SJSA1 (cell line): ENCODE measurements around the gene DBX1. TPM values are rescaled to one million over a fixed set of nuclear protein-coding genes. Genes with fewer than 3 reads are reported as not detected.
A peak's percentile ranks its signal among the peaks of the same experiment; 100 is the strongest.

Experiments
- DNase-seq, 2 experiments: peaks; one replicate each; pipeline ENCODE4 v3.0.0-alpha.2; 2015 to 2020; ENCODE audit warnings: low spot score in 2 of 2, low read depth in 1 of 2
- H3K27ac ChIP-seq: fragments of 250-450 bp; sonication (Bioruptor Pico); 2 replicates; pipeline ENCODE4 v1.5.1; 2020; ENCODE audit warnings: mild to moderate bottlenecking, moderate library complexity
- H3K27me3 ChIP-seq: fragments of 250-450 bp; sonication (Bioruptor Pico); replicated peaks from 2 replicates; pipeline ENCODE4 v1.5.1; 2020; ENCODE audit warnings: mild to moderate bottlenecking, moderate library complexity
- H3K36me3 ChIP-seq: fragments of 250-450 bp; sonication (Bioruptor Pico); 2 replicates; pipeline ENCODE4 v1.5.1; 2020; ENCODE audit warnings: mild to moderate bottlenecking
- H3K4me1 ChIP-seq: fragments of 250-450 bp; sonication (Bioruptor Pico); replicated peaks from 2 replicates; pipeline ENCODE4 v1.6.1; 2021; ENCODE audit warnings: mild to moderate bottlenecking
- H3K4me3 ChIP-seq: fragments of 250-450 bp; sonication (Bioruptor Pico); 2 replicates; pipeline ENCODE4 v1.5.1; 2020; ENCODE audit warnings: mild to moderate bottlenecking
- H3K9me3 ChIP-seq: fragments of 250-450 bp; sonication (Bioruptor Pico); replicated peaks from 2 replicates; pipeline ENCODE4 v1.5.1; 2020; ENCODE audit warnings: mild to moderate bottlenecking
- total RNA-seq: library from RNA; depleted of rRNA; stranded (reverse); fragments of >200 nt; shearing (Covaris generic); gene quantifications from 2 replicates; pipeline ENCODE4 v1.2.3, GENCODE V29; 2014

The DBX1 gene
- total RNA-seq, 1 experiment from 2014 or later: not detected

DNA sequence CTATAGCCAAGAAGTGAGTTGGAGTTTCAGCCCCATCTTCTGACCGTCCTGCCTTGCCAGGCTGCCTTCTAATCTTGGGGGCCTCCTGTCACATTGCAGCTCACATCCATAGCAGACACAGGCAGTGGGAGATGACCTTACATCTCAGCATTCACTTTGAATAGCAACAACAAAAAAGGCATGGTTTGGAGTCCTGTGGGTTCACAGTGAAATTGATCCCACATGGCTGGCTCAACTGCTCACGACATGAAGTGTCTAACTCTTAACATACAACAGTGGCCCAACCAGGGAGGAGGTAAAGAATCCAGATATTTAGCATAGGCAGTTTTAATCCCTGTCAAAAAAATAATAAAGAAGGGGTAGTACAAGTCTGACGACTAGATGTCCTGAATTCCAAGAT lies 38.1 kb downstream of the DBX1 start:
- DNase-seq: no peak
- Histone ChIP-seq H3K9me3 (no peaks in the 10 kb centered on the region), H3K27ac (no peak overlapping the region), H3K36me3 (no peaks in the 10 kb centered on the region; the same call in 1 of the 2 replicates), H3K4me1 (no peaks in the 10 kb centered on the region), H3K27me3 (no peaks in the 10 kb centered on the region), H3K4me3 (no peak overlapping the region)

DNA sequence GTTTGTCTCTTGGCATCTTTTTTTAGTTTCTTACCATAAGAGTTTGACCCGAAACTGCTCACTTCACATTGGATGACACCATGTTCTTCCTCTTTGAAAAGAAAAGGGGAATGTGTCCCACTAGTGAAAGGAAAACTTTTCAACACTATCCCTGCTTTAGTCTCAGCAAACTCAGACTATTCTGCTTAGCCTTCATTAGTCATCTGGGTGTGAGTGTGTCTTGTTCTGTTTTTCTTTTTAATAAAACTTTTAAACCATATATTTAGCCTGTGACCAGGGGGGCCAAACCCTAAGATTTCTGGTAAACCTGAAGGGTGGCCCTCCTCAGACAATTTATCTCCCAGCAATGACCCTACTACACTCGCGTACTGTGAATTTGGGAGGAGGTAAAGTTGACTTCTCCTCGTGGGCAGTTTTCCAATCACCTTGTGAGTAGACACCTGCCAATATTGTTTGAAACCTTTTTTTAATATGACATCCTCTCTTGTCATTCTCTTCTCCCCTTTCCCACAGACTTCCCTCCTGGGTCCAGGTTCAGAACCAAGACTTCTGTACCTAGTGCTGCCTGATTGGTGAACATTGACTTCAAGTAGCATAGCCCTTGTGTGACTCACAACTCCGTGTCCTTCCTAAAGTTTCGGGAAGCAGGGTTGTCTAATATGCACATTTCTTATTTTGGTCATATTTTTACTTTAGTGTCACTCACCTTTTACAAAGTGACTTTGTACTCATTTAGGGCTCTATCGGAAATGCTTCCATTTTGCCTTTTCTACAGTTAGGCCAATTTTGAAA lies 39.9 kb downstream of the DBX1 start:
- no peaks in the 10 kb centered on the region; the same call in 1 of the 2 replicates for H3K36me3 ChIP-seq
- H3K27ac ChIP-seq: no peak overlapping the region
- no peaks in the 10 kb centered on the region for H3K9me3 ChIP-seq
- H3K4me3 ChIP-seq: no peak overlapping the region
- DNase-seq: no peak
- no peaks in the 10 kb centered on the region for H3K27me3 ChIP-seq
- H3K4me1 ChIP-seq: no peaks in the 10 kb centered on the region

DNA sequence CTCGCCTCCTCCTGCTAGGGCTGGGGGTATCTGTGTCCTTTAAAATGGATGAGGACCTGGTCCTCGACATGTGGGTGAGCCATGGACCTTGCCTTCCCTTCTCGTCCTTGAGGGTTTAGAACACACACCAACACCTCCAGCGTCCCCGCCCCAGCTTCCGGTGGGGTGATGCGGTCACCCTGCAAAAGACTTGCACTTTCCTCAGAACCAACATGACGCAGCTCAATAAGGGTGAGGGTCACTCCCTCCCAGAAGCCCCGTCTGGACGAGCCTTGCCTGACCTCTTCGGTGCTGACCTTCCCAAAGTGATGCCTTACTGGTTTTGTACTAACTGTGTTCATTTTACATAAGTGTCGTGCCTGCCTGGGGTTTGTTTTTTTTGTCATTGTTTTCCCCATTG lies 41.0 kb downstream of the DBX1 start:
- H3K36me3 ChIP-seq: peaks cover 2% of the 10 kb centered on the region; the same call in 1 of the 2 replicates
- DNase-seq: no peak

DNA sequence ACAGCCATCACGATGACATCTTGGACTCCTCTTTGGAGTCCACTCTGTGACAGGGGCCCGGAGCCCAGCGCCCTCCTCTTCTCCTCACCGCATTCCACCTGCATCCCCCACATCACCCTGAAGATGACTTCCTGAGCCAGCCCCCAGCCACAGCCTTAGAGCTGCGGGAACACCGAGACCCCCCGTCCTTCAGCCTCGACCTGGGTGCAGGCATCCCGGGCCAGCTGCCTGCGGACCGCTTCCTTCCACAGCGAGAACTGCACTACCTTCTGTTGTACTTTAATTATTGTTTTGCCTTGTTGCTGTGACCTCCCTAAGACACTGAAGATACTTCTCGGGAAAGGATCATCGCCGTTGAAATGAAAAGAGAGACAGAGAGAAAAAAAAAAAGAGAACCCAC lies 42.1 kb downstream of the DBX1 start:
- Histone ChIP-seq H3K27ac (no peak overlapping the region), H3K36me3 (peaks cover 2% of the 10 kb centered on the region; the same call in 1 of the 2 replicates), H3K27me3 (no peaks in the 10 kb centered on the region), H3K9me3 (no peaks in the 10 kb centered on the region), H3K4me1 (no peaks in the 10 kb centered on the region), H3K4me3 (no peak overlapping the region)
- no peak for DNase-seq

More for the DNA sequence above, 41.0 kb downstream of the DBX1 start:
- H3K27me3 ChIP-seq: no peaks in the 10 kb centered on the region
- H3K4me1 ChIP-seq: no peaks in the 10 kb centered on the region
- no peaks in the 10 kb centered on the region for H3K9me3 ChIP-seq
- H3K4me3 ChIP-seq: no peak overlapping the region
- no peak overlapping the region for H3K27ac ChIP-seq

DNA sequence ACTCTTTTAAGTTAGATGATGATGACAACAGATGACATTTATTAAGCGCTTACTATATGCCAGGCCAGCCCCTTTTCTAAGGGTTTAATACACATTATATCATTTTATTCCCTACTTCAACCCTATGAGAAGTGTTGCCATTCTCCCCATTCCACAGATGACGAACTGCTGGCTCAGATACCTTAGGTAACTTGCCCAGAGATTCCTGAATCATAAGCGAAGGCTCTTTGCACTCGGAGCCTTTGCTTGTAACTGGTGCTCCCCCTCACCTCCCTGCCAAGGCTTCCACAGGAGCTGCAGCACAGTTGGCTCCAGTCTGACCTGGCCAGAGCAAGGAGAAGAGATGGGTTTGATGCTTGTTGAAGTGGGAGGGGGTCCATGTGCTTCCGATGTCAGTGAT lies 43.0 kb downstream of the DBX1 start:
- Histone ChIP-seq H3K27me3 (no peaks in the 10 kb centered on the region), H3K4me1 (peaks cover 7% of the 10 kb centered on the region), H3K36me3 (peaks cover 2% of the 10 kb centered on the region; the same call in 1 of the 2 replicates), H3K4me3 (no peak overlapping the region), H3K9me3 (no peaks in the 10 kb centered on the region), H3K27ac (no peak overlapping the region)
- DNase-seq: no peak

DNA sequence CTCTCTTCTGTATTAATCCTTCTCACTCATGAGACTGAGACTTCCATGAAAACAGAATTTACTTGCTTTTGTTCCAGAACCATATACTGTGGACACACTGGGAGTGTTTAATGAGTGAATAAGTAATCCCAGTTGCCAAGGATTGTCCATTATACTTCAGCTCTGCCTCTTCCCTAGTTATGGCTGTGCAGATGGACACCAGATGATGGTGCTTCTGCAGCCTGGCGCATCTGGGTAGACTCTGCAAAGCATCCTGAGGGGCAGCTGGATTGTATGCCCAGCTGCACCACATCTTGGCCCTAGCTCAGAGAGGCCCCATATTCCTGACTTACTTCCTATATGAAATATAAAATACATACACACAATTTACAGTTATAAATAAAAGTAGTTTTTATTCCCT lies 43.5 kb downstream of the DBX1 start:
- no peak for DNase-seq
- H3K4me1 ChIP-seq: peaks cover 12% of the 10 kb centered on the region
- H3K9me3 ChIP-seq: no peaks in the 10 kb centered on the region
- no peak overlapping the region for H3K27ac ChIP-seq
- no peak overlapping the region for H3K4me3 ChIP-seq
- no peaks in the 10 kb centered on the region for H3K27me3 ChIP-seq
- H3K36me3 ChIP-seq: peaks cover 2% of the 10 kb centered on the region; the same call in 1 of the 2 replicates

DNA sequence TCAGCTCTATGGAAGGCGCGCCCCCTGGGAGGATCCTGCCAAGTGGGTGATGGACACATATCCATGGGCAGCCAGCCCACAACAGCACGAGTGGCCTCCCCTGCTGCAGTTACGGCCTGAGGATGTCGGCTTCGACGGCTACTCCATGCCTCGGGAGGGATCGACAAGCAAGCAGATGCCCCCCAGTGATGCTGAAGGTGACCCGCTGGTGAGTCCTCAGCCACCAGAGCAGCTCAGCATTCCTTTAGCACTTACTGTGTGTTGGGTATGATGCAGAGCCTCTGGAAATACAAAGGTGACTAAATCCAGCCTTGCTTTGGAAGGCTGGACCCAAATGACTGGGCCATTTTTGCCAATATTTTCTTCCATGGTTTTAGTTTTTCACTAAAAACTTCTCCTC lies 45.7 kb downstream of the DBX1 start:
- Histone ChIP-seq H3K27ac (no peak overlapping the region), H3K9me3 (no peaks in the 10 kb centered on the region), H3K4me3 (no peak overlapping the region), H3K36me3 (0 out of 2 replicates have a peak, but pooled peaks cover 2% of the 10 kb centered on the region), H3K27me3 (no peaks in the 10 kb centered on the region), H3K4me1 (peaks cover 18% of the 10 kb centered on the region)
- DNase-seq: no peak

DNA sequence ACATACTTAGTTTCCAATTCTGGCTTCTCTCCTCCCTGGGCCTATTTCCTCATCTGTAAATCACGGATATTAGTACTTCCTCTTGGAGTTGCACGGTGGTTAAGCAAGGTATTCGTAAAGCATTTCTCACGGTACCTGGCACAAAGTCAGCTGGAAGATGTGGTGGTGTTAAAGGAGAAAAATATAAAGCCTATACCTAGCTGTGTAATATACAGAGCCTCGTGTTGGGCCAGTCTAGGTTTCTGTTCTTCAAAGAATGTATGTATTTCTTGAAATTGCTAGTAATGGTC lies 47.2 kb downstream of the DBX1 start:
- Histone ChIP-seq H3K4me1 (peaks cover 18% of the 10 kb centered on the region), H3K27ac (no peak overlapping the region)

DNA sequence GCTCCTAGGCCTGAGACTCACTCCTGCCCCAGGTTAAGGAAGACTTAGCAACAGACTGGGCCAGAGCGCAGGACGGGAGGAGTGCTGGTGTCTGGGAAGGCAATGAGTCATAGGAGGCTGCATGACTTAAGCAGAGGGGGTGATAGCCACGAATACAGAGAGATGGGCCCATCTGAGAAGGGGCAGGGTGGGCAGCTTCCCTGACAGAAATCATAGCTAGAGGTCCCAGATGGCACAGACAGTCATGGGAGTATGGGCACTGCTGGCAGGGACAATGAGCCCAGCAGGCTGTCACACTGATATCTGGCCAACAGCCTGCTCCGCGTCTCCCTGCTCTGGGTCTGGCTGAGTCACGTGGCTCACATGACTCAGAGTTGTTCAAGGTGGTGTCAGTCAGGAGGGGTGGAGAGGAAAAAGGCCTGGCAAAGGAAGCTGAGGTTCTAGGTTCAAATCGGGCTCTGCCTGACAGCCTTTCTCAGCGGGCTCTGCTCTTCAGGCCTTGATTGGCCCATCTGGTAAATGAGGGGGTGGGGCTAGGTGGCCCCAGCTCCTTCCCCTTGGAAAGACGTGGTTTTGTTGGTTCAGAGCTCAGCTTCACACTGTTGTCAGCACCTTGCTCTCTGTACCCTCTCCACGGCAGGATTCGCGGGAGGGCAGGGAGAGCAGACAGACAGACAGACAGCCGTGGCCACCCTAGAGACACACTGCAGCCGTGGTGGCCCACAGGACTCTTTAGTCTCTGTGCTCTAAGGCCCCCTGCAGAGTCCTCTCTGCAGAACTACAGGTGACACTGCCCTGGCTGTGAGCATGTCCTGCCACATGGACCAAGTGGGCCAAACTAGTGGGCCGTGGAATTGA lies 47.8 kb downstream of the DBX1 start:
- Histone ChIP-seq H3K4me1 (peaks cover 18% of the 10 kb centered on the region), H3K27me3 (no peaks in the 10 kb centered on the region), H3K4me3 (no peak overlapping the region), H3K27ac (peak overlapping the region; percentile 44; the same call in 1 of the 2 replicates), H3K9me3 (no peaks in the 10 kb centered on the region), H3K36me3 (peaks cover 8% of the 10 kb centered on the region)
- peak; percentile 67 to 87 for DNase-seq

More for the DNA sequence above, 47.2 kb downstream of the DBX1 start:
- Histone ChIP-seq H3K27me3 (no peaks in the 10 kb centered on the region), H3K9me3 (no peaks in the 10 kb centered on the region), H3K4me3 (no peak overlapping the region), H3K36me3 (peaks cover 6% of the 10 kb centered on the region)
- DNase-seq: no peak

DNA sequence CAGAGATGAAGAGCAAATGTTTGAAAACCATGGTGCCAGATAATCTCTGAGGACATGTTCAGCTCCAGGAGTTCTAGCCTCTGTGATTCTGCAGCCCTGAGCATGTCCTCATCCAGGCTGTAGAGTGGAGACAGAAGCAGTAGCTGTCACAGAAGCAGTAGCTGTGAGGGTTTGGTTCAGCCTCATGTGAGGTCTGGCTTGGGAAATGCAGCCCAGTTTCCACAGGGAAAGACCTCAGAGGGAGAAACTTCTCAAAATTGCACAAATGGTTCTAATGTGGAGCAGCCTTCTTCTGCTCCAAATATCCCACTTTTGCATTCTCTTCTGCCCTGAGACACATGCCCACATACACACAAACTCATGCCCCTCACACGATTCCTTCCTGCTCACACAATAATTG lies 48.4 kb downstream of the DBX1 start:
- no peaks in the 10 kb centered on the region for H3K27me3 ChIP-seq
- peaks cover 18% of the 10 kb centered on the region for H3K4me1 ChIP-seq
- DNase-seq: no peak
- no peaks in the 10 kb centered on the region for H3K9me3 ChIP-seq
- H3K27ac ChIP-seq: peak overlapping the region; percentile 44; the same call in 1 of the 2 replicates
- H3K36me3 ChIP-seq: peaks cover 8% of the 10 kb centered on the region
- no peak overlapping the region for H3K4me3 ChIP-seq

DNA sequence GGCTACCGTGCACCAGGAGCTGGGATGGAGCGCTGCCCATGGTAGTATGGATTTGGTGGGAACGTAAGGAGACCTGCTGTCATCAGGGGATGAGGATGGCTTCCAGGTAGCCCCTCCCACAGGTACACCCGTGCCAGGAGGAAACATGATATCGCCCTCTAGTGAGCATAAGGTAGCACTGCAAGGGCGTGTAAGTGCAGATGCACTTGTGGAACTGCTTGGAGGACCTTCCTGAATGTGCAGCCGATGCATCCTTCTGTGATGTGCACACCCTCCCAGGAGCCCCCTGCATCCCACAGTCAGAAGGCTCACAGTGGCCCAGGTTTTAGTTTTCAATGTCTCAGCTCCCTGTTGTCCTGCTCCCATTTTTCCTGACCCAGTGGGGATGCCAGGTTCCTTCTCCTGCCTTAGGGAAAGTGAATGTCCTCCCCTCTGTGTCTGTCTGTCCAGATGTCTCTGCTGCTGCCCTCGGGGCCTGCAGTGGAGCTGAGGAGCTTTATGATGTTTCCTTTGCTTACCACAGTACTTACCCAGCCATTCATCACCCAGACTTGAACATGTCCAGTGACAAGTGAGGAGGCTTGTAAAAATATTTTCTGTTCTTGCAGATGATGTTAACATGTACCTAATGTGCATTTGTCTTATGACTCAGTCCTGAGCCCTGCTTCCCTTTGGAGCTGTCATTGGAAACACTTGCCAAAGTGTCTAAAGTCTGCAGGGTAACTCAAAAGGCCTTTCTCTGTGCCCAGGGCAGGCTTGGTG lies 49.2 kb downstream of the DBX1 start:
- no peak overlapping the region for H3K27ac ChIP-seq
- no peaks in the 10 kb centered on the region for H3K9me3 ChIP-seq
- H3K27me3 ChIP-seq: no peaks in the 10 kb centered on the region
- H3K4me1 ChIP-seq: peaks cover 18% of the 10 kb centered on the region
- H3K4me3 ChIP-seq: no peak overlapping the region
- H3K36me3 ChIP-seq: peaks cover 8% of the 10 kb centered on the region
- DNase-seq: peak; percentile 9 to 41

DNA sequence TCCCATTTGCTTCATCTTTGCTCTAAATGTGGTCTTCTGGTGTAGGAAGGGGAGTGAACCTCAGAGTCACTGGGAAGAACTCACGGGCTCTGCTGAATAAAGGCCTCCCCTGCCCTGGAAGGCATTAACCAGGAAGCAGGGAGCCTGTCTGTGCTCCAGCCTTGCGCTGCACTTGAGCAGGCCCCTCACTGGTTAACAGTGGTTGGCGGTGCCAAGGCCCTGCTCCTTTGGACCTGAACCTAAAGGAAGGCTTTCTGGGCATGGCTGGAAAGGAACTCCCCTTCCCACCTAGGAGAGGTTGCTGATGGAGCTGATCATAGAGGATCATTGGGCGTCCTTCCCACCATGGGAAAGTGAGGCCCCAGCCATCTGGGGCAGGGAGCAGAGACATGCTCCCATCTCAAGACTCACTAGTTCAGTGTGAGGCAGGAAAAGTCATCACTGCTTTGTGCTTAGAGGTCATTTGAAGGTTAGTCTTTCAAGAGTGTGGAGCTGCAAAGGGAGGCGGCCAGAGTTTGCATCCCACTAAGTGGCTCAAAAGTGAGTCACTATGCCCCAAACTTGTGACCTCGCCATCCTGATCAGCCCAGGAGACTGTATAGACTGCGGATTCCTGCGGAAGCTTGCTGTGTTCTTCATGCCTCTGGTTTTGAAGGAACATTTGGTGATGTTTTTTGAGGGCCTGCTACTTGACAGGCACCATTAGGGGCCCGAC lies 50.4 kb downstream of the DBX1 start:
- H3K36me3 ChIP-seq: peaks cover 8% of the 10 kb centered on the region
- H3K4me1 ChIP-seq: peaks cover 18% of the 10 kb centered on the region
- no peaks in the 10 kb centered on the region for H3K9me3 ChIP-seq
- H3K27ac ChIP-seq: no peak overlapping the region
- H3K4me3 ChIP-seq: no peak overlapping the region
- H3K27me3 ChIP-seq: no peaks in the 10 kb centered on the region
- no peak for DNase-seq
